ENCODE results near the gene NOL9. TPM values are rescaled to one million over a fixed set of nuclear protein-coding genes. Genes with fewer than 3 reads are reported as not detected.

NOL9 gene
- total RNA-seq, 6 donors from 2014 or later, result 19.6 to 41.9 (median 24.7) TPM

GRCh38 chr1:6491081-6491449, 63.2 kb downstream of the NOL9 start:
- Histone ChIP-seq H3K4me1 (peaks cover 24 to 40% (median 28%) of the 10 kb centered on the region in 4 donors), H3K27me3 (peaks cover 0 to 3% (median 1%) of the 10 kb centered on the region in 4 donors), H3K4me3 (peak overlapping the region in 3 of 4 donors; percentile 59 to 62 (median 62)), H3K27ac (peak overlapping the region in 3 of 4 donors; percentile 74 to 79 (median 77)), H3K9me3 (no peaks in the 10 kb centered on the region), H3K36me3 (no peaks in the 10 kb centered on the region)
- TF ChIP-seq EP300 (IDR thresholded peaks at IDR 0.05), result no peak
- ATAC-seq (ENCODE audit: low FRiP score in 2 of 2) (no peak), DNase-seq (no peak)
- WGBS, 2 donors, result 50 to 53% methylated on average over 5 to 6 of the region's 6 CpGs

- peak; percentile 67 to 91 for DNase-seq
- no peak for TF ChIP-seq POLR2AphosphoS5 (IDR thresholded peaks at IDR 0.05)
- no peak for TF ChIP-seq CTCF (IDR thresholded peaks at IDR 0.05)
- TF ChIP-seq EP300 (IDR thresholded peaks at IDR 0.05), result no peak
- no peak for TF ChIP-seq POLR2A (IDR thresholded peaks at IDR 0.05)
These were observed 63.9 kb downstream of the NOL9 start for GRCh38 chr1:6490181-6491080.

GRCh38 chr1:6489799-6490180, 64.5 kb downstream of the NOL9 start:
- H3K4me3 ChIP-seq, result peak overlapping the region; percentile 33 to 62 (median 60)
- H3K27ac ChIP-seq, result peak overlapping the region in 1 of 4 donors; percentile 79
- peak; percentile 73 to 94 for DNase-seq

More at GRCh38 chr1:6490181-6491080, 63.9 kb downstream of the NOL9 start:
- Histone ChIP-seq H3K9me3 (no peaks in the 10 kb centered on the region), H3K36me3 (no peaks in the 10 kb centered on the region), H3K27ac (peak overlapping the region; percentile 18 to 79 (median 76)), H3K4me1 (peaks cover 31 to 46% (median 32%) of the 10 kb centered on the region in 4 donors), H3K27me3 (peaks cover 0 to 10% (median 4%) of the 10 kb centered on the region in 4 donors), H3K4me3 (peak overlapping the region; percentile 33 to 62 (median 60))
- WGBS, 2 donors, result 4% methylated on average over 22 to 48 of the region's 70 CpGs
- ATAC-seq (ENCODE audit: low FRiP score in 2 of 2), result peak; percentile 63 to 67

GRCh38 chr1:6489383-6489765, 64.9 kb downstream of the NOL9 start:
- no peaks in the 10 kb centered on the region for H3K36me3 ChIP-seq
- TF ChIP-seq EP300 (IDR thresholded peaks at IDR 0.05) (no peak), CTCF (IDR thresholded peaks at IDR 0.05) (no peak)
- no peaks in the 10 kb centered on the region for H3K9me3 ChIP-seq
- peaks cover 34 to 52% (median 40%) of the 10 kb centered on the region in 4 donors for H3K4me1 ChIP-seq
- 71 to 85% methylated on average over 4 to 9 of the region's 9 CpGs for WGBS, 2 donors
- H3K27ac ChIP-seq, result no peak overlapping the region
- H3K27me3 ChIP-seq, result peaks cover 0 to 20% (median 8%) of the 10 kb centered on the region in 4 donors
- no peak for ATAC-seq (ENCODE audit: low FRiP score in 2 of 2)
- DNase-seq, result no peak
- H3K4me3 ChIP-seq, result no peak overlapping the region

More at GRCh38 chr1:6489799-6490180, 64.5 kb downstream of the NOL9 start:
- H3K27me3 ChIP-seq, result peaks cover 0 to 16% (median 8%) of the 10 kb centered on the region in 4 donors
- peaks cover 31 to 48% (median 36%) of the 10 kb centered on the region in 4 donors for H3K4me1 ChIP-seq
- H3K9me3 ChIP-seq, result no peaks in the 10 kb centered on the region
- WGBS, 2 donors, result 13% methylated on average over 8 to 21 of the region's 21 CpGs
- no peaks in the 10 kb centered on the region for H3K36me3 ChIP-seq
- no peak for TF ChIP-seq EP300 (IDR thresholded peaks at IDR 0.05)
- TF ChIP-seq CTCF (IDR thresholded peaks at IDR 0.05), result peak; percentile 84 to 97 (median 88)
- peak; percentile 82 to 83 for ATAC-seq (ENCODE audit: low FRiP score in 2 of 2)

GRCh38 chr1:6488602-6489382, 65.5 kb downstream of the NOL9 start:
- no peak for ATAC-seq (ENCODE audit: low FRiP score in 2 of 2)
- peak in 1 of 2 donors; percentile 59 for DNase-seq
- Histone ChIP-seq H3K4me3 (no peak overlapping the region), H3K4me1 (peaks cover 39 to 58% (median 44%) of the 10 kb centered on the region in 4 donors), H3K36me3 (no peaks in the 10 kb centered on the region), H3K27ac (no peak overlapping the region), H3K9me3 (no peaks in the 10 kb centered on the region), H3K27me3 (peaks cover 0 to 20% (median 8%) of the 10 kb centered on the region in 4 donors)
- TF ChIP-seq POLR2AphosphoS5 (IDR thresholded peaks at IDR 0.05) (no peak), CTCF (IDR thresholded peaks at IDR 0.05) (no peak), EP300 (IDR thresholded peaks at IDR 0.05) (no peak), POLR2A (IDR thresholded peaks at IDR 0.05) (no peak)
- whole genome bisulfite sequencing, 2 donors, result 83 to 89% methylated on average over 1 to 9 of the region's 13 CpGs

All from upper lobe of left lung (tissue), 6 donors.